SK-N-SH treated with all-trans-retinoic acid at 6 μM for 48 hours (cell line): ENCODE measurements around the gene OR52L1.

Experiments
- ATAC-seq: fragments of 200-7000 bp; cut with Tn5 transposase; 3 replicates; pipeline ENCODE4 v1.9.1; 2020; ENCODE audit warnings: mild to moderate bottlenecking, moderate library complexity
- ARNTL ChIP-seq: fragments of 450-650 bp; formaldehyde crosslinking; IDR thresholded peaks from 2 replicates; pipeline ENCODE4 v1.5.0; 2020; ENCODE audit warnings: low read depth, mild to moderate bottlenecking, moderate library complexity, borderline replicate concordance
- BACH2 ChIP-seq: fragments of 250-450 bp; sonication (Bioruptor Pico); IDR thresholded peaks from 2 replicates; pipeline ENCODE4 v1.9.0; 2021; ENCODE audit warnings: mild to moderate bottlenecking, borderline replicate concordance
- CSDC2 ChIP-seq: fragments of 250-450 bp; sonication (Bioruptor Pico); IDR thresholded peaks from 2 replicates; pipeline ENCODE4 v1.5.0; 2020; ENCODE audit warnings: mild to moderate bottlenecking, moderate library complexity
- ESRRG ChIP-seq: fragments of 250-450 bp; sonication (Bioruptor Pico); IDR thresholded peaks from 2 replicates; pipeline ENCODE4 v1.6.1; 2021; ENCODE audit warnings: mild to moderate bottlenecking
- GLIS3 ChIP-seq: fragments of 250-450 bp; sonication (Bioruptor Pico); IDR thresholded peaks from 2 replicates; pipeline ENCODE4 v1.5.0; 2020; ENCODE audit warnings: mild to moderate bottlenecking, moderate library complexity
- ISL1 ChIP-seq: fragments of 250-450 bp; sonication (Bioruptor Pico); IDR thresholded peaks from 2 replicates; pipeline ENCODE4 v2.1.2; 2022; ENCODE audit warnings: mild to moderate bottlenecking, moderate library complexity
- OSR1 ChIP-seq: fragments of 250-450 bp; sonication (Bioruptor Pico); IDR thresholded peaks from 2 replicates; pipeline ENCODE4 v1.8.0; 2022; ENCODE audit warnings: moderate library complexity, mild to moderate bottlenecking, inconsistent platforms
- PPARA ChIP-seq: fragments of 250-450 bp; sonication (Bioruptor Pico); IDR thresholded peaks from 2 replicates; pipeline ENCODE4 v1.5.0; 2020; ENCODE audit warnings: mild to moderate bottlenecking, borderline replicate concordance
- RARB ChIP-seq: fragments of 250-450 bp; sonication (Bioruptor Pico); IDR thresholded peaks from 2 replicates; pipeline ENCODE4 v1.8.0; 2021; ENCODE audit warnings: mild to moderate bottlenecking, moderate library complexity
- SNAI2 ChIP-seq: fragments of 250-450 bp; sonication (Bioruptor Pico); IDR thresholded peaks from 2 replicates; pipeline ENCODE4 v1.5.0; 2020; ENCODE audit warnings: mild to moderate bottlenecking, moderate library complexity
- TCF4 ChIP-seq: fragments of 250-450 bp; sonication (Bioruptor Pico); IDR thresholded peaks from 2 replicates; pipeline ENCODE4 v1.8.0; 2021; ENCODE audit warnings: mild to moderate bottlenecking, moderate library complexity, borderline replicate concordance
- TOX ChIP-seq: fragments of 250-450 bp; sonication (Bioruptor Pico); IDR thresholded peaks from 2 replicates; pipeline ENCODE4 v1.8.0; 2021; ENCODE audit warnings: mild to moderate bottlenecking, moderate library complexity, borderline replicate concordance
- ZC3H10 ChIP-seq: fragments of 250-450 bp; sonication (Bioruptor Pico); IDR thresholded peaks from 2 replicates; pipeline ENCODE4 v1.5.1; 2021; ENCODE audit warnings: mild to moderate bottlenecking, moderate library complexity
- ZFP30 ChIP-seq: fragments of 450-650 bp; formaldehyde crosslinking; IDR thresholded peaks from 2 replicates; pipeline ENCODE4 v1.5.0; 2022; ENCODE audit warnings: mild to moderate bottlenecking, moderate library complexity
- ZNF70 ChIP-seq: fragments of 450-650 bp; formaldehyde crosslinking; IDR thresholded peaks from 2 replicates; pipeline ENCODE4 v1.5.0; 2020; ENCODE audit warnings: mild to moderate bottlenecking, moderate library complexity
- ZNF8 ChIP-seq: fragments of 450-650 bp; formaldehyde crosslinking; IDR thresholded peaks from 2 replicates; pipeline ENCODE4 v1.5.0; 2020; ENCODE audit warnings: mild to moderate bottlenecking, moderate library complexity
- TF ChIP-seq, protein P1 (sequence below): fragments of 250-450 bp; sonication (Bioruptor Pico); IDR thresholded peaks from 2 replicates; pipeline ENCODE4 v1.8.0; 2021; ENCODE audit warnings: low read depth, mild to moderate bottlenecking, moderate library complexity, borderline replicate concordance
- TF ChIP-seq, protein P2 (sequence below): fragments of 250-450 bp; sonication (Bioruptor Pico); IDR thresholded peaks from 2 replicates; pipeline ENCODE4 v1.5.1; 2020; ENCODE audit warnings: low read depth, mild to moderate bottlenecking, moderate library complexity
- TF ChIP-seq, protein P3 (sequence below): fragments of 250-450 bp; sonication (Bioruptor Pico); IDR thresholded peaks from 2 replicates; pipeline ENCODE4 v1.5.0; 2020; ENCODE audit warnings: mild to moderate bottlenecking, moderate library complexity
- TF ChIP-seq, protein P4 (sequence below): fragments of 250-450 bp; sonication (Bioruptor Pico); IDR thresholded peaks from 2 replicates; pipeline ENCODE4 v1.8.0; 2020; ENCODE audit warnings: mild to moderate bottlenecking, moderate library complexity, borderline replicate concordance

OR52L1 gene

DNA sequence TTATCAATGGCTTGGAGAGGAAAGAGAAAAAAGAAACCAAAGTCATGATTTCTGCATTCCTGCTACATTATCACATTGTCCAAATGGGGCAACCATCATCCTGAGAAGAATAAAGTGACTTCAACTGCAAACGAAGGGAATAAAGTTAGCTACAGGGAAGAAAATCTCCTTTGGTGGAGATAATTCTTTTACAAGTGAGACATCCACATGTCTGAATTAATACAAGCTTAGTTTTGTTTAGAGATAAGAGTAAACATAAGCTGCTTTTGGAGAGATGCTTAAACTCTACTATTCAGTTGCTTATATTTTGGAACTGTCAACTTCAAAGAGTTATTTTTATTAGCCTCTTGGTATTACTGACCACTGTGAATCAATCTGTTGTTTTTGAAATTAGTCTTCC, at the start of gene OR52L1:
Gene OR52L1 (minus strand): TSS at position 101 of the 400 bp plus-strand sequence. CDS start 55 bp downstream, at position 46.
- ATAC-seq = no peak
- TF ChIP-seq GLIS3 (no peak), CSDC2 (no peak), ISL1 (CRISPR knock-in tag) (no peak), SNAI2 (CRISPR knock-in tag) (no peak), ZNF70 (CRISPR knock-in tag) (no peak)
- TF ChIP-seq, protein P1, sequence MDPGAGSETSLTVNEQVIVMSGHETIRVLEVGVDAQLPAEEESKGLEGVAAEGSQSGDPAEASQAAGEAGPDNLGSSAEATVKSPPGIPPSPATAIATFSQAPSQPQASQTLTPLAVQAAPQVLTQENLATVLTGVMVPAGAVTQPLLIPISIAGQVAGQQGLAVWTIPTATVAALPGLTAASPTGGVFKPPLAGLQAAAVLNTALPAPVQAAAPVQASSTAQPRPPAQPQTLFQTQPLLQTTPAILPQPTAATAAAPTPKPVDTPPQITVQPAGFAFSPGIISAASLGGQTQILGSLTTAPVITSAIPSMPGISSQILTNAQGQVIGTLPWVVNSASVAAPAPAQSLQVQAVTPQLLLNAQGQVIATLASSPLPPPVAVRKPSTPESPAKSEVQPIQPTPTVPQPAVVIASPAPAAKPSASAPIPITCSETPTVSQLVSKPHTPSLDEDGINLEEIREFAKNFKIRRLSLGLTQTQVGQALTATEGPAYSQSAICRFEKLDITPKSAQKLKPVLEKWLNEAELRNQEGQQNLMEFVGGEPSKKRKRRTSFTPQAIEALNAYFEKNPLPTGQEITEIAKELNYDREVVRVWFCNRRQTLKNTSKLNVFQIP (CRISPR knock-in tag) = no peak
- TF ChIP-seq, protein P2, sequence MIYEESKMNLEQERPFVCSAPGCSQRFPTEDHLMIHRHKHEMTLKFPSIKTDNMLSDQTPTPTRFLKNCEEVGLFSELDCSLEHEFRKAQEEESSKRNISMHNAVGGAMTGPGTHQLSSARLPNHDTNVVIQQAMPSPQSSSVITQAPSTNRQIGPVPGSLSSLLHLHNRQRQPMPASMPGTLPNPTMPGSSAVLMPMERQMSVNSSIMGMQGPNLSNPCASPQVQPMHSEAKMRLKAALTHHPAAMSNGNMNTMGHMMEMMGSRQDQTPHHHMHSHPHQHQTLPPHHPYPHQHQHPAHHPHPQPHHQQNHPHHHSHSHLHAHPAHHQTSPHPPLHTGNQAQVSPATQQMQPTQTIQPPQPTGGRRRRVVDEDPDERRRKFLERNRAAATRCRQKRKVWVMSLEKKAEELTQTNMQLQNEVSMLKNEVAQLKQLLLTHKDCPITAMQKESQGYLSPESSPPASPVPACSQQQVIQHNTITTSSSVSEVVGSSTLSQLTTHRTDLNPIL (CRISPR knock-in tag) = no peak
- TF ChIP-seq, protein P3, sequence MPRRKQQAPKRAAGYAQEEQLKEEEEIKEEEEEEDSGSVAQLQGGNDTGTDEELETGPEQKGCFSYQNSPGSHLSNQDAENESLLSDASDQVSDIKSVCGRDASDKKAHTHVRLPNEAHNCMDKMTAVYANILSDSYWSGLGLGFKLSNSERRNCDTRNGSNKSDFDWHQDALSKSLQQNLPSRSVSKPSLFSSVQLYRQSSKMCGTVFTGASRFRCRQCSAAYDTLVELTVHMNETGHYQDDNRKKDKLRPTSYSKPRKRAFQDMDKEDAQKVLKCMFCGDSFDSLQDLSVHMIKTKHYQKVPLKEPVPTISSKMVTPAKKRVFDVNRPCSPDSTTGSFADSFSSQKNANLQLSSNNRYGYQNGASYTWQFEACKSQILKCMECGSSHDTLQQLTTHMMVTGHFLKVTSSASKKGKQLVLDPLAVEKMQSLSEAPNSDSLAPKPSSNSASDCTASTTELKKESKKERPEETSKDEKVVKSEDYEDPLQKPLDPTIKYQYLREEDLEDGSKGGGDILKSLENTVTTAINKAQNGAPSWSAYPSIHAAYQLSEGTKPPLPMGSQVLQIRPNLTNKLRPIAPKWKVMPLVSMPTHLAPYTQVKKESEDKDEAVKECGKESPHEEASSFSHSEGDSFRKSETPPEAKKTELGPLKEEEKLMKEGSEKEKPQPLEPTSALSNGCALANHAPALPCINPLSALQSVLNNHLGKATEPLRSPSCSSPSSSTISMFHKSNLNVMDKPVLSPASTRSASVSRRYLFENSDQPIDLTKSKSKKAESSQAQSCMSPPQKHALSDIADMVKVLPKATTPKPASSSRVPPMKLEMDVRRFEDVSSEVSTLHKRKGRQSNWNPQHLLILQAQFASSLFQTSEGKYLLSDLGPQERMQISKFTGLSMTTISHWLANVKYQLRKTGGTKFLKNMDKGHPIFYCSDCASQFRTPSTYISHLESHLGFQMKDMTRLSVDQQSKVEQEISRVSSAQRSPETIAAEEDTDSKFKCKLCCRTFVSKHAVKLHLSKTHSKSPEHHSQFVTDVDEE (CRISPR knock-in tag) = no peak

DNA sequence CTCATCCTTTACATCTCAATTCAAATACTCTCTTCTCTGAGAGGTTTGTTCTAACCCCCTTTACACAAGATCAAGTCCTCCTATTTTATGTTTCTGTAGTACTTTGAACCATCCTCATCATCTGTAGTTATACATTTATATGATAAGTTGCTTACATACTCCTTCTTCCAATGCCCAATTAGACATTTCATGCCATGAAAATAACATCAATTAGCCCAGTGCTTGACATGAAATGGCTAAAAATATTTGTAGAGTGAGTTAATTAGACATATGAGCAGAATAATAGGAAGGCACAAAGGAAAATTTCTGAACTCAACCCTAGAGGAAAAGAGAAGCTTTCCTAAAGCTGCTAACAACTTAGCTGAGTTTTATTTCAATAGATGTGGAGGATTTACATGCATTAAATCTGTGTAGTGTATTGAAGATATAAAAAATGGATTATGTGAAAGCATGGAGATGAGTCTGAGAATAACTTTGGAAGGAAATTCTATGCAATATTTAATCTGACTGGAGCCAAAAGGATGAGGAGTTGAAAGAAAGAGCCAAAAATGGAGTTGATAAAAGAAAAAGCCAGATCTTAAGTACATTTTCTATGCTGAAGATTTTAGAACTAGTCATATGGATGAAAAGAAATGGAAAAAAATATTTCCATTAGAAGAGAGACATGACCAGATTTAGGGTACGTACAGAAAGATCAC, 44.1 kb upstream of the OR52L1 start, which contains the start of gene OR56A1:
Gene OR56A1 (minus strand): TSS at position 51 of the 698 bp plus-strand sequence. CDS start 3,066 bp downstream, outside the sequence.
- TF ChIP-seq ZNF8 (CRISPR knock-in tag) = no peak
- no peak for TF ChIP-seq SNAI2 (CRISPR knock-in tag)
- no peak for TF ChIP-seq OSR1 (CRISPR knock-in tag)
- TF ChIP-seq ESRRG = no peak
- TF ChIP-seq, protein P4, sequence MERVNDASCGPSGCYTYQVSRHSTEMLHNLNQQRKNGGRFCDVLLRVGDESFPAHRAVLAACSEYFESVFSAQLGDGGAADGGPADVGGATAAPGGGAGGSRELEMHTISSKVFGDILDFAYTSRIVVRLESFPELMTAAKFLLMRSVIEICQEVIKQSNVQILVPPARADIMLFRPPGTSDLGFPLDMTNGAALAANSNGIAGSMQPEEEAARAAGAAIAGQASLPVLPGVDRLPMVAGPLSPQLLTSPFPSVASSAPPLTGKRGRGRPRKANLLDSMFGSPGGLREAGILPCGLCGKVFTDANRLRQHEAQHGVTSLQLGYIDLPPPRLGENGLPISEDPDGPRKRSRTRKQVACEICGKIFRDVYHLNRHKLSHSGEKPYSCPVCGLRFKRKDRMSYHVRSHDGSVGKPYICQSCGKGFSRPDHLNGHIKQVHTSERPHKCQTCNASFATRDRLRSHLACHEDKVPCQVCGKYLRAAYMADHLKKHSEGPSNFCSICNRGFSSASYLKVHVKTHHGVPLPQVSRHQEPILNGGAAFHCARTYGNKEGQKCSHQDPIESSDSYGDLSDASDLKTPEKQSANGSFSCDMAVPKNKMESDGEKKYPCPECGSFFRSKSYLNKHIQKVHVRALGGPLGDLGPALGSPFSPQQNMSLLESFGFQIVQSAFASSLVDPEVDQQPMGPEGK (CRISPR knock-in tag) = no peak
- TF ChIP-seq TCF4 (CRISPR knock-in tag) = no peak
- no peak for TF ChIP-seq ARNTL (CRISPR knock-in tag)
- no peak for TF ChIP-seq ZC3H10 (CRISPR knock-in tag)
- no peak for TF ChIP-seq GLIS3
- TF ChIP-seq BACH2 (CRISPR knock-in tag) = no peak
- no peak for TF ChIP-seq CSDC2
- TF ChIP-seq PPARA = no peak
- TF ChIP-seq TOX = no peak
- TF ChIP-seq, protein P3 (CRISPR knock-in tag) = no peak
- no peak for TF ChIP-seq ZNF70 (CRISPR knock-in tag)
- TF ChIP-seq ZFP30 (CRISPR knock-in tag) = no peak
- TF ChIP-seq RARB (CRISPR knock-in tag) = no peak
- TF ChIP-seq, all 23 proteins: peak for 0
- ATAC-seq = no peak
